ENCODE measurements around the gene RNU6-7. TPM values are rescaled to one million over a fixed set of nuclear protein-coding genes. Genes with fewer than 3 reads are reported as not detected.
A peak's percentile ranks its signal among the peaks of the same experiment; 100 is the strongest.

The RNU6-7 gene
- total and polyA plus RNA-seq, 2 donors (not counting 3 experiments of a cell fraction or from before 2014, with no cell fraction given): not detected

DNA sequence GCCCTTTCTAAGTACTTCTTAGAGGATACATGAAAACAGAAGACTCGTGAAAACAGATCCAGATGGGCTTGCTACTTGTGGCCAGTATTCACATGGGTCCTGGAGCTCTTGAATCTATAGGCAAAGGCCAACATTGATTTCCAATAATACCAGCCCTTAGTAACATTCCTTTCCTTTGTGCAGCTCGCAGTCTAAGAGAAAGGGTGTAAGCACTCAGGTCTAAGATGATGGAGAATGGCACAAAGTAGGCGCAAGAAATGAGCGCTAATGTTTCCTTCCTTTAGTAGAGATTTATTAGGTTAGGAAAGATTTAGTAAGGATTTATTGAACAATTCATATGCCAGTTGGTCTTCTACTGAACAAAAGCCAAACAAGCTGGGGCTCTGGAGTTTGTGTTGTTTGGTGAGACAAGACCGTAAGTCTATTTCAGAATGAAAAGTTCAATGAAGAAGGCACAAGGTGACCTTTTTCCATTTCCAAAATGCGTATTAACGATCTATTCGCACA lies 699 bp downstream of the RNU6-7 start:
- ChIA-PET CTCF (interaction anchor here (1.2 to 1.6 kb wide), 4 partner anchors 11 to 358 kb away, joined by 3 to 7 read pairs (median 4); no protein-coding TSS in a partner anchor), POLR2A (no interaction called here)
- Histone ChIP-seq H4K20me1 (replicated peaks; ENCODE audit: control insufficient read depth, extremely low read depth, insufficient read depth, low read length) (no peaks in the 10 kb centered on the region), H3K36me3 (ENCODE audit: control insufficient read depth in 2 of 2, extremely low read depth in 1 of 2, insufficient read depth in 2 of 2, low read length in 2 of 2) (no peaks in the 10 kb centered on the region), H3K4me1 (ENCODE audit: control insufficient read depth, extremely low read depth, insufficient read depth, low read length) (peaks cover 16% of the 10 kb centered on the region), H3K9me3 (replicated peaks; ENCODE audit: control insufficient read depth, insufficient read depth, low read length) (no peaks in the 10 kb centered on the region), H3K4me2 (ENCODE audit: insufficient read depth, low read length) (peak overlapping the region; percentile 99), H2AFZ (ENCODE audit: low read depth, low read length) (peak overlapping the region; percentile 43), H3K79me2 (ENCODE audit: control insufficient read depth, insufficient read depth, low read length) (no peaks in the 10 kb centered on the region), H3K4me3 (replicated peaks in 1 of 3; ENCODE audit: insufficient read depth in 1 of 3, low read depth in 1 of 3, low read length in 3 of 3) (peak overlapping the region; percentile 23 to 92 (median 55)), H3K27me3 (ENCODE audit: control insufficient read depth in 2 of 2, insufficient read depth in 2 of 2, low read length in 2 of 2) (peaks cover 6 to 15% of the 10 kb centered on the region in 2 experiments), H3K9me1 (replicated peaks; ENCODE audit: control insufficient read depth, extremely low read depth, insufficient read depth, low read length) (no peaks in the 10 kb centered on the region), H3K27ac (ENCODE audit: insufficient read depth, low read depth, low read length) (no peak overlapping the region), H3K9ac (replicated peaks; ENCODE audit: extremely low read depth, insufficient read depth, low read length) (no peak overlapping the region)
- peak; percentile 55 for DNase-seq (ENCODE audit: low read depth, low spot score)
- intact Hi-C loops (cut with micrococcal nuclease): loop anchor here (2.0 to 5.0 kb wide), 5 partner anchors 216 to 745 kb away; partner anchors contain the start of gene DTD2
- BruUV-seq (replicated peaks): no TSS peak
- FAIRE-seq: no peak
- TF ChIP-seq, protein P1, sequence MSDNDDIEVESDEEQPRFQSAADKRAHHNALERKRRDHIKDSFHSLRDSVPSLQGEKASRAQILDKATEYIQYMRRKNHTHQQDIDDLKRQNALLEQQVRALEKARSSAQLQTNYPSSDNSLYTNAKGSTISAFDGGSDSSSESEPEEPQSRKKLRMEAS (IDR thresholded peaks at IDR 0.05; ENCODE audit: insufficient read depth, insufficient read length): no peak
- TF ChIP-seq JUN (IDR thresholded peaks at IDR 0.05; ENCODE audit: borderline replicate concordance, insufficient read depth, insufficient read length, low read depth): no peak
- TF ChIP-seq MYC (IDR thresholded peaks at IDR 0.05; ENCODE audit: low read depth, low read length): no peak
- TF ChIP-seq GATA2 (IDR thresholded peaks at IDR 0.05; ENCODE audit: insufficient read depth, insufficient read length, low read depth, low read length): no peak
- TF ChIP-seq EZH2 (IDR thresholded peaks at IDR 0.05; ENCODE audit: borderline replicate concordance, low read depth, low read length, severe bottlenecking): no peak
- TF ChIP-seq, protein P2, sequence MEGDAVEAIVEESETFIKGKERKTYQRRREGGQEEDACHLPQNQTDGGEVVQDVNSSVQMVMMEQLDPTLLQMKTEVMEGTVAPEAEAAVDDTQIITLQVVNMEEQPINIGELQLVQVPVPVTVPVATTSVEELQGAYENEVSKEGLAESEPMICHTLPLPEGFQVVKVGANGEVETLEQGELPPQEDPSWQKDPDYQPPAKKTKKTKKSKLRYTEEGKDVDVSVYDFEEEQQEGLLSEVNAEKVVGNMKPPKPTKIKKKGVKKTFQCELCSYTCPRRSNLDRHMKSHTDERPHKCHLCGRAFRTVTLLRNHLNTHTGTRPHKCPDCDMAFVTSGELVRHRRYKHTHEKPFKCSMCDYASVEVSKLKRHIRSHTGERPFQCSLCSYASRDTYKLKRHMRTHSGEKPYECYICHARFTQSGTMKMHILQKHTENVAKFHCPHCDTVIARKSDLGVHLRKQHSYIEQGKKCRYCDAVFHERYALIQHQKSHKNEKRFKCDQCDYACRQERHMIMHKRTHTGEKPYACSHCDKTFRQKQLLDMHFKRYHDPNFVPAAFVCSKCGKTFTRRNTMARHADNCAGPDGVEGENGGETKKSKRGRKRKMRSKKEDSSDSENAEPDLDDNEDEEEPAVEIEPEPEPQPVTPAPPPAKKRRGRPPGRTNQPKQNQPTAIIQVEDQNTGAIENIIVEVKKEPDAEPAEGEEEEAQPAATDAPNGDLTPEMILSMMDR (IDR thresholded peaks at IDR 0.05; ENCODE audit: extremely low read depth in 1 of 2, insufficient read depth in 1 of 2, low read depth in 1 of 2, low read length in 2 of 2): no peak
- no peak for TF ChIP-seq FOS (IDR thresholded peaks at IDR 0.05; ENCODE audit: borderline replicate concordance, insufficient read depth, low read length)
- dilution Hi-C loops (cut with MboI; ENCODE audit: extremely low pct_ligation_motif_present, low sequenced_read_pairs): no loop called here

All from endothelial cell of umbilical vein (primary cell).